ENCODE measurements around the gene TRABD.

GRCh38 chr22:50182176-50183081, 3.3 kb upstream of the TRABD start:
- TF ChIP-seq CTCF (IDR thresholded peaks at IDR 0.05) (no peak), POLR2A (IDR thresholded peaks at IDR 0.05) (peak in 1 of 3 donors; percentile 42)
